GM12873 (cell line): ENCODE measurements around the gene NACA2.

Source experiments
- TF ChIP-seq, protein P1 (sequence below): IDR thresholded peaks from 2 replicates; pipeline ENCODE4 v1.5.1; 2012; ENCODE audit warnings: low read depth, mild to moderate bottlenecking, moderate library complexity, low read length, control low read depth; ENCODE audit not compliant: insufficient read depth; ENCODE audit errors: missing control alignments

The NACA2 gene

GRCh38 chr17:61583660-61584264 lies 7.3 kb downstream of the NACA2 start:
- TF ChIP-seq, protein P1, sequence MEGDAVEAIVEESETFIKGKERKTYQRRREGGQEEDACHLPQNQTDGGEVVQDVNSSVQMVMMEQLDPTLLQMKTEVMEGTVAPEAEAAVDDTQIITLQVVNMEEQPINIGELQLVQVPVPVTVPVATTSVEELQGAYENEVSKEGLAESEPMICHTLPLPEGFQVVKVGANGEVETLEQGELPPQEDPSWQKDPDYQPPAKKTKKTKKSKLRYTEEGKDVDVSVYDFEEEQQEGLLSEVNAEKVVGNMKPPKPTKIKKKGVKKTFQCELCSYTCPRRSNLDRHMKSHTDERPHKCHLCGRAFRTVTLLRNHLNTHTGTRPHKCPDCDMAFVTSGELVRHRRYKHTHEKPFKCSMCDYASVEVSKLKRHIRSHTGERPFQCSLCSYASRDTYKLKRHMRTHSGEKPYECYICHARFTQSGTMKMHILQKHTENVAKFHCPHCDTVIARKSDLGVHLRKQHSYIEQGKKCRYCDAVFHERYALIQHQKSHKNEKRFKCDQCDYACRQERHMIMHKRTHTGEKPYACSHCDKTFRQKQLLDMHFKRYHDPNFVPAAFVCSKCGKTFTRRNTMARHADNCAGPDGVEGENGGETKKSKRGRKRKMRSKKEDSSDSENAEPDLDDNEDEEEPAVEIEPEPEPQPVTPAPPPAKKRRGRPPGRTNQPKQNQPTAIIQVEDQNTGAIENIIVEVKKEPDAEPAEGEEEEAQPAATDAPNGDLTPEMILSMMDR = no peak

DNA sequence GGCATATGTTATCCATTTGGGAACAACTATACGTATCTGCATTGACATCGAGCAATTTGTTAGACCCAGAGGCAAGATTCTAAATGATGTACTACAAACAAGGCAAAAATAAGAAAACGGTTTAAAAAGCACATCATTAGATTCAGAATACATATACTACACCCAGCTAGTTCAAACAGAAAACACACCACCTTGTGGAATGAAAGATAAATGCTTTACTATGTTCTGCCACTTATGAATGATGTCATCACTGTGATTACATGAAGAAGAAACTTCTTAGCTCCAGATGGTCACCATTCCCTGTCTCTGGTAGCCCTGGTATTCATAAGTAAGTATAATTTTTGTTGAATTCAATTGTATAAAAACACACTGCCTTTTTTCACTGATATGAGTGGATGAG lies 7.8 kb downstream of the NACA2 start:
- TF ChIP-seq, protein P1 = peak; percentile 30

- TF ChIP-seq, protein P1 = no peak
Measured at GRCh38 chr17:61582593-61582992, 8.4 kb downstream of the NACA2 start.

DNA sequence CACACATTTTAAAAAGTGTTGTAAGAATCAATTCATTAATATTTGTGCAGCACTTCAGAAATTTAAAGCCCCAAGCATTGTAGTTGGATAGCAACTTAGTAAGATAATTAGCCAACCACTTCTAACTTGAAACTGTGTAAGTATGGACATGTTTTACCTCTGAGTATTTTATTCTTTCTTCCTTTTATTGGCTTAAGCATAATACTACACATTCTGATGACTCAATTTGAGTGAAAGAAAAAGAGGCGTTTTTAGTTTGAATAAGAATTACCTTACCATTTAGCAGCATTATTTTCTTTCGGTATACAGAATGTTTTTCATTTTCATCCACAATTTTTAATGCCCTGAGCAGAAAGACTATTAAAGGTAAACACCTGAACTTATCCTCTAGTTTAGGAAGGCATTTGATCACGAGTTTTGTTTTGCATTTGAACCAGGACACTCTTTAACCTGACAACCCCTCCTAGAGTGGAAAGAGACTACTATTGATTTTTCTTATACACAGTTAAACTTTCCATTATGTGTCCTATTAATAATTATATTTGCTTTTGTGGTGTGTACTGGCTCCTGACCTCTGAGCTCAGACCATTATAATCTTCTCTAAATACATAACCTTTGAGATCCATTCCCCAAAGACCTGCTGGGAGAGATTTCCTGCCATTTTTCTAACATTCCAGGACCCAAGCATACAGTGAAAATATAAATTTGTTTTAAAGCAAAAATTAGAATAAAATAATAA lies 9.2 kb downstream of the NACA2 start:
- TF ChIP-seq, protein P1 = no peak

- TF ChIP-seq, protein P1 = no peak
Measured at GRCh38 chr17:61580502-61580901, 10.5 kb downstream of the NACA2 start.

GRCh38 chr17:61579961-61580360 lies 11.1 kb downstream of the NACA2 start:
- TF ChIP-seq, protein P1 = no peak

GRCh38 chr17:61579347-61579746 lies 11.7 kb downstream of the NACA2 start:
- TF ChIP-seq, protein P1 = no peak
